Left lobe of liver (tissue), 2 donors: ENCODE measurements around the gene ASB12. TPM values are rescaled to one million over a fixed set of nuclear protein-coding genes. Genes with fewer than 3 reads are reported as not detected.
"Not testable (repeated sequence)": the region's sequence is repeated elsewhere in the genome, so short reads cannot be mapped to it uniquely, and the experiment has no call there.

Experiments used
- ATAC-seq: fragments of 200-7000 bp; cut with Tn5 transposase; one replicate; pipeline ENCODE4 v1.9.1; 2020; ENCODE audit warnings: mild to moderate bottlenecking, moderate library complexity
- DNase-seq: peaks from one replicate; pipeline ENCODE4 v3.0.0-alpha.2; 2020; ENCODE audit warnings: low spot score
- total RNA-seq: library from RNA; stranded (reverse); gene quantifications from one replicate; pipeline ENCODE4 v1.2.1, GENCODE V29; 2021
- donor health status: DM: no; HTN: no; CAD: no; lungs with moderate emphysema.
- donor health status: DM: no; HTN: yes; CAD: no.

ASB12 gene
- total RNA-seq: not detected

- ATAC-seq: no peak
- no peak for DNase-seq
These were observed at the start of gene ASB12 for GRCh38 chrX:64230123-64230970. Gene ASB12 (minus strand): TSS chrX:64230607. CDS start chrX:64225650, 4,957 bp downstream.

- ATAC-seq (no peak), DNase-seq (no peak)
These were observed 34.9 kb upstream of the ASB12 start for GRCh38 chrX:64265265-64265664.

- ATAC-seq (no peak), DNase-seq (no peak)
These were observed 1.3 kb downstream of the ASB12 start for GRCh38 chrX:64229154-64229553.

- DNase-seq (no peak), ATAC-seq (no peak)
These were observed 12.4 kb downstream of the ASB12 start for GRCh38 chrX:64218023-64218422.

GRCh38 chrX:64213989-64214388 is 16.4 kb downstream of the ASB12 start:
- peak; percentile 41 for ATAC-seq
- not testable (repeated sequence) for DNase-seq

- DNase-seq (peak; percentile 74), ATAC-seq (peak; percentile 36)
These were observed 23.7 kb downstream of the ASB12 start for GRCh38 chrX:64206556-64207162.

- peak; percentile 80 for ATAC-seq
- DNase-seq: peak; percentile 93
These were observed 24.5 kb downstream of the ASB12 start for GRCh38 chrX:64205735-64206501.

- DNase-seq (no peak), ATAC-seq (peak; percentile 43)
These were observed 25.0 kb downstream of the ASB12 start, which contains the start of gene AMER1 for GRCh38 chrX:64205441-64205734. Gene AMER1 (minus strand): TSS chrX:64205708. CDS start chrX:64193286, 12,422 bp downstream.

GRCh38 chrX:64204701-64205440 is 25.5 kb downstream of the ASB12 start:
- ATAC-seq (peak; percentile 31), DNase-seq (peak; percentile 45)

- peak; percentile 83 for DNase-seq
- peak; percentile 51 for ATAC-seq
These were observed 26.2 kb downstream of the ASB12 start for GRCh38 chrX:64204252-64204651.

- DNase-seq: no peak
- ATAC-seq: no peak
These were observed 27.5 kb downstream of the ASB12 start for GRCh38 chrX:64202808-64203325.

GRCh38 chrX:64198036-64198435 is 32.4 kb downstream of the ASB12 start:
- DNase-seq (no peak), ATAC-seq (peak; percentile 67)

GRCh38 chrX:64196606-64197005 is 33.8 kb downstream of the ASB12 start:
- DNase-seq: no peak
- no peak for ATAC-seq

GRCh38 chrX:64195862-64196261 is 34.5 kb downstream of the ASB12 start:
- no peak for DNase-seq

GRCh38 chrX:64192673-64193072 is 37.7 kb downstream of the ASB12 start:
- no peak for ATAC-seq
- DNase-seq: no peak

More at GRCh38 chrX:64195862-64196261, 34.5 kb downstream of the ASB12 start:
- ATAC-seq: no peak

GRCh38 chrX:64192040-64192439 is 38.4 kb downstream of the ASB12 start:
- ATAC-seq: no peak

GRCh38 chrX:64191281-64192010 is 39.0 kb downstream of the ASB12 start:
- ATAC-seq: no peak
- DNase-seq: no peak

More at GRCh38 chrX:64192040-64192439, 38.4 kb downstream of the ASB12 start:
- no peak for DNase-seq

GRCh38 chrX:64190136-64190740 is 40.2 kb downstream of the ASB12 start:
- ATAC-seq (no peak), DNase-seq (no peak)

GRCh38 chrX:64188901-64189300 is 41.5 kb downstream of the ASB12 start:
- ATAC-seq (no peak), DNase-seq (no peak)
